Activated CD4-positive, alpha-beta T cell treated with anti-CD3 and anti-CD28 coated beads, Interleukin-2, Interleukin-6, amounts not matched to agents 100 ng/mL and 50 ng/mL, durations not matched to agents 16 hours and 8 hours (primary cell): ENCODE data around the gene CDH13.

Source experiments
- DNase-seq: peaks from one replicate; pipeline ENCODE4 v3.0.0-alpha.2; 2020

Gene CDH13

DNA sequence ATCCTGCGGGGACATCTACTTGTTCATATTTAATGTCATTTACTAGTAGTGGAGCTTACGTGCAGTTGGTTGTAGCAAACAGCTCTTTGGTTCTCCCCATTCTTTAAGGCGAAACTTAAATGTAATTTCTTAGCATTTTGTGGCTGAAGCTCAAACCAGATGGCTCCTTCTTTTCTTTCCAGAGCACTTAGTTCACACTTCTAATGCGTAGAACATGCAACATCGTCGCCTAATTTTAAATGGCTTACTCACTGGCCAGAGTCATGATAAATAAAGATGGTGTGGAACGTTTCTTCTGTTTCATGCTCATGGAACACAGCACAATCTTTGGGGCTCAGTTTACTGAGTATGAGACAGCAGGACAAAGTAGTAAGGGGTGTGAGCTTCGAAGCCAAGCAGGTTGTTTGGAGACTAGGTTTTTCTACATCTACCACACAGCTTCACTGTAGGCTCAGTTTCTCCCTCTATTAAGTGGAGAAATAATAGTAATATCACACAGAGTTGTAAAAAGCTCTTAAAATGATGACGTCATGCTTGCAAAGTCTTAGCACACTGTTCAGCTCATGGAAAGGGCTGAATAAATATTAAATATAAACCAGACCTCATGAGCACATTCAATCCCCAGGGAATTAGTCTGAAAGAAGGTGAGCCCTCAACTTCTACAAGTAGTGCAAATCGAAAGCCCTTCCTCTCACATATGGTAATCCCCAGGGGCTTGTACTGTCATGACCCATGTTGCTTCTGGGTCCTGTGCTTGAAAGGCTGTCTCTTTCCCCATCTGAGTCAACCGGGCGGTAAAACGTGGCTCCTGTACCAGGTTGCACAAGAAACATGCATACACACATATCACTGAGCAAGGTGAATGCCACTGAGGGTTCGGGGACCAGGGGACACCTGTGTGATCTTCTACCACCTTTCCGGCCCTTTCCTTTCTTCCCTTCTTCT lies 384.3 kb downstream of the CDH13 start:
- no peak for DNase-seq

DNA sequence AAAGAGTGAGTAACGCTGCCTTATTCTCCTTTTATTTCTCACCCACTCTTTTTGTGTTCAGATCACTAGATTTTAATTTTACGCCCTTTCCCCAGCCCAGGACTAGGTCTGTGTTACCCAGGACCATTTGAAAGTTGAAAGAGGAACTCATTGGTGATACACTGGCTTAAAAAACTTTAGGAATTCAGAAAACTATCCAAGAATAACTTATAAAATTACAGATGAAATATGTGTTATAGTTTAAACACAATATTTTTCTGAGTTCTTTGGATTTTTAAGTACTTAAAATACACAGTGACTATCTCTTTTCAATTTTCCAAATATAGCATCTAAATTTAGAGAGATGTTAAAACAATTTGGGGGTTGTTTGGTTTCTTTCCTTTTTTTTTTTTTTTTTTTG lies 385.2 kb downstream of the CDH13 start:
- DNase-seq: no peak

DNA sequence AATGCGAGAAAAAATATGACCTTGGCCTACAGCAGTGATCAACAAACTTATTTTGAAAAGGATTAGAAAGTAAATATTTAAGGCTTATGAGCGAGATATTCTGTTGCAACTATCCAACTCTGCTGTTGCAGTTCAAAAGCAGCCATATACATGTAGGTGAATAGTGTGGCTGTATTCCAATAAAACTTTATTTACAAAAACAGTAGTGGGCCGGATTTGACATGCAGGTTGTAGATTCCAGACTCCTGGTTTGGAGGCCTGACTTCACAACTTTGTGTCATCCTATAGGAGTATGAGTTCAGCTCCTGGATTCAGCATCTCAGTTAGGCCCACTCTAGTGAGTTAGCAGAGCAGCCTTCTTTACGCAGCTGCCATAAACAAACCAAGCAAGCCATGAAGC lies 386.3 kb downstream of the CDH13 start:
- no peak for DNase-seq

DNA sequence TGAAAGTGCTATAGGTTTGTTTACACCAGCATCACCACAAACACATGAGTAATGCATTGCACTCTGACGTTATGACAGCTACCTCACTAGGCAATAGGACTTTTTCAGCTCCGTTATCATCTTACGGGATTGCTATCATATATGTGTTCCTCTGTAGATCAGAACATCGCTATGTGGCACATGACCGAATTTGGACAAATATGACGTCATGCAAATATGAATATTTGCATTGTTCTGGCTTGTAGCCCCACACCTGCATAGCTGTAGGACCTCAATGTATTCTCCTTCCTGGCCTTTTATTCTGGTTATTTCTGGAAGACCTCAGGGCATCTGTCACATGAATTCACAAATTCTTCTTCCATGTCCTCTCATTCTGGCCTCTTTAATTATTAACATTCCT lies 393.2 kb downstream of the CDH13 start:
- no peak for DNase-seq

DNA sequence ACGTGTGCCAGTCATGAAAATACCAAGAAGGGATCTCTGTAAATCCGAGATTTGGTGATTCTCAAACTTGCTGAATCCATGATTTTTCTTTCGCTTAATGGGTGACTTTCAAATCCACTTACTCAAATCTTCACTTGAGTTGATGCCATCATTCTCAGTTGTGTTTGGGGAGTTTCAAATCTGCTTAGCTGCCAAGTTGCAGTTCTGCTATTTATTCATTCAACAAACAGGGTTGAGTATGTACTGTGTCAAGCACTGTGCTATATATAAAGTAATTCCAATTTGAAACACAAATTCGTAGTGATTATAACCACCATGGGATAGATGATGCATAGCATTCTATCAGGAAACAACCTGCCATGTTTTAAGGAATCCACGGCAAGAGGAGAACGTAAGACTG lies 394.3 kb downstream of the CDH13 start:
- no peak for DNase-seq

DNA sequence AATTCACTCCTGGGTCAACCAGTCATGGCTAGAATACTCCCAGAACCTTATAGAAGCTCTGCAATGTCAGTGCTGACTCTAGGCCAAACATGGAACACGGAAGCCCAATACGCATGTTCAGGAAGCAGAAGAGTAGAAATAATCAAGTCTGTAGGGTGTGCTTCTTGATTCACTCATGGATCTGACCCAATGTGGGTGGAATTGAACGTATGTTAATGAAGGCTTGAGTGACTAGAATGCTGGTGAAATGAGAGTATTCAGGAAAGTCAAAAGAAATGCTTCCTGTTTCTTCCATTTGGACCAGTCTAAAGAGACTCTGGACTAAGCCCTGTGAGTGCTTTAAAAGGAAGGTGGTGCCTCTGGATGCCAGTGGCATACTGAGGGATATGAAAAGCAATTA lies 395.0 kb downstream of the CDH13 start:
- no peak for DNase-seq

DNA sequence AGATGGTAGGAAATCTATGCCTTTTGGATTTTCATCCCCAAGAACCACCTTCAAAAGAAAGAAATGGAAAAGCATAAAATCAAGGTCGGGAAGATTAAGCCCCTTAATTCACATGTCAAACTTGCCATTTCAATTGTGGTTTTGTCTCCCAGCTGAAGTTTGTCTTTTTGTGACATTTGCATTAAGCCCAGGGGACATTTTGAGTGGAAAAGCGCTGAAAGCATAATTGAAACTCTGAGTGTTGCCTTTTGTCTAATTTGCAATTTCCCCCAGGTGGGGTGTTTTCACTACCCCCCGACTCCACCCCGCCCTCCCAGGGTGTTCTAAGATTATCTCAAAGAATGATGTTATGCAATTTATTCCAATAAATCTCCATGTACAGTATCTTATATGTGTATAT lies 396.2 kb downstream of the CDH13 start:
- no peak for DNase-seq

DNA sequence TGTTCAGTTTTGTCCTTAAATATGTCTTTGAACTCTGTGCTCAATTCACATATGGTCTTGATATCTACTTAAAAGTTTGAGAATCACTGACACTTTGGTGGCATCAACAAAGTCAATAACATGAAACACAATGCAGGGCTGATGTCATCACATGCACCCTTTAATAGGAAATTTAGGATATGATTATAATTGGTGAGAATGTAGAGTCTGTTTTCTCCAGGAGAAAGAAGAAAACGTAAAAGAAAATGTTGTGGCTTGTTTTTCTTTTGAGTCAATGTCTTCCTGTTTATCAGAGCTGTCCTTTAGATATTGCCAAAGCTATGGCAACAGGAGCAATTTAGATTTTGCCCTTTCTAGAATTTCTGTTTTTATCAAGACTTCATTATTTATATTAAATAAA lies 396.9 kb downstream of the CDH13 start:
- no peak for DNase-seq

DNA sequence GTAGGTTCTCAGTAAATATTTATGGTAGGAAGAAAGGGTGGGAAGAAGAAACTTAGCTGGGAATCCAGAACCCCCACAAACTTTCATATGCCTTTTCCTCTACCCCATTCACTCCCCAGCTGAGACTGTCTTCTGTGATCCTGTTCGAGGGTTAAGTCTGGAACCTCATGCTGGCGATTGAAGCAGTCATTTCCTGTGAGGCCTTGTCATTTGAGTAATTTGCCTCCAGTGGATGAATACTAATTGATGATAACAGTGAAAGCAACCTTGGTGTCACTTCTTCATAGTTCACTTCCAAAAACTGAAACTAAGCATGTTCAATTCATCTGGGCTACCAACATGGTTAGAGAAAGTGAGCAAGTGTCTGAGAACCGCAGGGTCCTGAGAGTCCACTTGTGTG lies 401.2 kb downstream of the CDH13 start:
- DNase-seq: no peak

DNA sequence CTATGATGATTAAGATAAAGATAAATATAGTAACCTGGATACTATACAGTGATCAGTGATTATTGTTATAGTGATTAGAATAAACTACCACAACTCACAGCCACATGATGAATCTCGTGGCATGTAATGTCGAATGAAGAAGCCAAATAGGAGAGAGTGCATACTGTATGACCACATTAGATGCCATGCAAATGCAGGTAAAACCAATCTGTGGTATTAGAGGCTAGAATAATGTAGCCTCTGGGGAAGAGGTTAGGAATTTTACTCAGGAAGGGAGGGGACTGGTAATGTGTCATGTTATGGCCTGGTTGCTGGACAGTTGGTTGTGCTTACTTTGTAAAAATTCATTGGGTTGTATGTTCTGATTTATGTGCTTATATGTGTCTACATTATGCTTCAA lies 402.7 kb downstream of the CDH13 start:
- no peak for DNase-seq

DNA sequence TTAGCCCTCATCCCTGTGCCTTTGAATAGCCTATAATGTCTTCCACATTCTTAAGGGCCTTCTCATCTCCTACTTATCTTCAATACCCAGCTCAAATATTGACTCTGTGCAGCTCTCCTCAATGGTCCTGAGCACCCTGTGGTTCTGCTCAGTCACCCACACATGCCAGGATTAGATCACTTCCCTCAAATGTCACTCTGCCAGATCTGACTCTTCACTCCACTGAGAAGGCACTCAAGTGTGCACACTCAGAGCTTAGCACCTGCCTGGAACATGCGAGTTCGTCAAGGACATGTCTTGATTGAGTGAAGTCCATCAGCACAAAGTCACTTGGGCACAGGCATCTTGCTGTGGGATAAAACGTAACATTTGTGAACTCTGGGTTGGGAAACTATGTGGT lies 404.8 kb downstream of the CDH13 start:
- DNase-seq: no peak

DNA sequence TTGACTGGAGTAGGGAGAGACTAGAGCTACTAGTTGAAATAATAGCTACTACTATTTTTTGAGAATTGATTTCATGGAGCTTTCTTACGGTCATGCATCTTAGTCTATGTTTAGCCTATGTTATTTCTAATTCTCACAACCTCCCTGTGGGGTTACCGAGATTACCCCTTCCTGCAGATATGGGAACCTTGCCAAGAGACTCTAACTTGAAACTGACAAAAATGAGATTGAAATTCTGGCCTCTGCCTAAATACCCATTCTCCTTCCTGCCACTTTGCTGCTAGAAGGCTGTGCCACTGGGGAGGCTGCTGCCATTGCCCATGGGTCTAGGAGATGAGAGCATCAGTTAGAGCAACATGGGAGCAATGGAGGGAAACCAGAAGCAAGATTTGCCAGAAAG lies 410.3 kb downstream of the CDH13 start:
- DNase-seq: no peak

DNA sequence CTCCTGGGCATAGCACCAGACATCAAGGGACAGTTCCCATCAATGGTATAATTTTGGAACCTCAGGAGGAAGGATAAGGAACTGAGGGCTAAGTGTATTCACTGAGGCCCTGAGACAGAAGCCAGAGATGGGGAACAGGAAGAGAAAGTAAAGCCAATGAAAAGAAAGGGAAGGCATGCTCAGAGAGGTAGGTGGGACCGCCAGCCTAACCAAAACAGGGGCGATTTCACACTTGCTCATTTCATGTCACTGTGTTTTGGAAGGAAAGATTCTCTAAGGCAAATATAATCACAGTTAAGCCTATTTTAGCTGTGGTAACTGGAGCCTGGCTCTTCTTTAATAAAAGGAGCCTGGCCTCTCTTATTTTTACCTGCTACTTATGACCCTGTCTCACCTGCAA lies 411.1 kb downstream of the CDH13 start:
- no peak for DNase-seq

DNA sequence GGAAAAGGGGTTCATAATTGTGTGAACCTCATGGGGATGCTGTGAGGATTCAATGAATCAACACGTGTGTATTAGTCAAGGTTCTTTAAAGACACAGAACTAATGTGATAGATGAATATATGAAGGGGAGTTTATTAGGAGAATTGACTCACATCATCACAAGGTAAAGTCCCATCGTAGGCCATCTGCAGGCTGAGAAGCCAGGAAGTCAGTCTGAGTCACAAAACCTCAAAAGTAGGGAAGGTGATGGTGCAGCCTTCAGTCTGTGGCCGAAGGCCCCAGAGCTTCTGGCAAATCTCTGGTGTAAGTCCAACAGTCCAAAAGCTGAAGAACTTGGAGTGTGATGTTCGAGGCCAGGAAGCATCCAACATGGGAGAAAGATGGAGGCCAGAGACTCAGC lies 413.4 kb downstream of the CDH13 start:
- peak; percentile 21 for DNase-seq

DNA sequence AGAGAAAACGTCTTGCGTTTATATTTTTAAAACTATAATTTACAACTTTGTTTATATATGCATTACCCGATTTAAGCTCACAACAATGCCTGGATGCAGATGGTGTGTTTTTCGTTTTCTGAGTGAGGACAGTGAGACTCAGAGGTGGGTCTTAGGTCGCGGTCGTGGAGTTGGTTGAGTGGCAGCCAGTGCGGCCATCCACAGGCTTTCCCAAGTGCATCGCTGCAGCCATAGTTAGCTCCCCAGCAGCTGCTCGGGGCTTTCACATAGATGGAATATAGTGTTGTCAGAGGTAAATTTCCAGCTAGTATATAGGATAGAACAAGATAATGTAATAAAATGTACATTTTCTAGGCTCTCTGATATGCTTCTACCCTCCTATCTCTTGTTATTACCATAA lies 417.8 kb downstream of the CDH13 start:
- DNase-seq: no peak

DNA sequence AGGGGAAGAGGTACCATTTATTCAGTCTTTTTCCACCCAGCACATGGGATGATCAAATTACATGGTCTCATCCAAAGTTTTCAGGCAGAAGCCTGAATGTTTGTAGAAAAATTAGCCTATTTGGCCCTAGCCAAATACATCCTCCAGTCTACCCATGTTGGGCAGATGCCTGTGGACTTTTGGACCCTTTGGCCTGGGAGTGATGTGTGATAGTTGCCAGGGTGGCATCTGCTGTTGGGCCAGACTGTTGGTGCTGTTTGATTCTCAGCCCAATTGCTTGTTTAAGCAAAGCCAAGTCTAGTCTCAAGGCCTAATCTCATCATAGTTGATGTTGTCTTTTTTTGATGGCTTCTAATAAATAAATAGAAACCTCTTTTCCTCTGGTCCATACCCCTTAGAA lies 419.0 kb downstream of the CDH13 start:
- no peak for DNase-seq

DNA sequence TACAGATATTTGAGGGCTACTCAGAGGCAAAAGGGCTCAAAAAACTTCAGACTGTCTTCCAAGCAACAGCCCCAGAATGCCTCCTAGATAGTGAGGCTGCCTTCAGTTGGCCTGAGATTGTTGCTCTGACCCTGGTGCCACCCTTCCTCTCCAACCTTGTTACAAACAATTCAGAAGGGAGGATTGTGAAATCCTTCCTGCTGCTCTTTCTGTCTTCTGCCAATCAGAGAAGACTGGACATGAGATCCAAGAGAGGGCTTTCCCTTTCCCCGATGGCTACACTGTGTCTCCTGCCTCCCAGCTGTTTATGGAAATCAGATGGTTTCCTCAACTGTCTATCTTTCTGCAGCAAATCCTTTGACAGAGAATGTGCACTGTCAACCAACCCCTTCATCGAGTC lies 419.9 kb downstream of the CDH13 start:
- no peak for DNase-seq

DNA sequence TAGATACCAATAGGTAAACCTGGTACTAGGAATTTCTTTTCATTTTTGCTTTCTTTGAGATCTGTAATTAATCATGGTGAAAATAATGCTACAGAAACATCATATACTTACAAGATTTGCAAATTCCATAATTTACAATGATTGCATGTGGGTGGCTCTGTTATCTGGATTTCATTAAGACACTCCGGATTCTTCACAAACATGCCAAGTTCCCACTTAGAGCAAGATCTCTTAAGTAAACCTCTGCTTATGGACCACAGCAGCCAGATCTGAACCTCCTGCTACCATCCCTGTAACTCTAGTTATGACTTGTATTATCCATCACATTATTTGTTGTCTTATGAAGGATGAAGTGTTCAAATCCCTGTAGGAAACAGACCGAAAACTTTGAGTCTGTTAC lies 424.7 kb downstream of the CDH13 start:
- no peak for DNase-seq

DNA sequence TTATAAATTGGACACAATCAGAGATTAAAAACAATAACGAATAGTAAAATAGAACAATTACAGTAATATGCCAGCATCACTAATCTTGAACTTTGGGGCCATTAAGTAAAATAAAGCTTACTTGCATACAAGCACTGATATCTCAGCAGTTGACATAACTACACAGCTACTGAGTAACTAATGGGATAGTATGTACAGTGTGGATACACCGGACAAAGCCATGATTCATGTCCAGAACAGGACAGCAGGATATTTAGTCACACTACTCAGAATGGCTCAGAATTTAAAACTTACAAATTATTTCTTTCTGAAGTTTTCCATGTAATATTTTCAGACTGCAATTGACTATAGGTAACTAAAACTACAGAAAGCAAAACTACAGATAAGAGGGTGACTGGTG lies 427.5 kb downstream of the CDH13 start:
- DNase-seq: no peak

DNA sequence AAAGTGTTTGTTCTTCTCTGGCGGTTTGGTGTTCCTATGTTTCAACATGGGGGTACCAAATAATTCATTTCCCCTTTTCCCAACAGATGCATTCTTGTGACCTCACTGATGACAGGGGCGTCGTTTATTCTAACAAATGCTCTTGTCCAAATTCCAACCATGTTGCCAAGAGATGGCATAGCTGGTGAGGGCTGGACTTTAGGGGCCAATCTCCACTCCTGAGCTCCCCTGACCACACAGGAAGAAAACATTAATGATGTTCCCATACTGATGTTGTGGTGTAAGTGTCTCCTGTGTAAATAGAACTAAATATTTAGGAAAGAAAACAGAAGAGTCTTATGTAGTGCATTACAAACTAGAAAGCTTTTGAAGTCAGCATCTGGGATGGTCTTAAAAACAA lies 431.6 kb downstream of the CDH13 start:
- DNase-seq: no peak

DNA sequence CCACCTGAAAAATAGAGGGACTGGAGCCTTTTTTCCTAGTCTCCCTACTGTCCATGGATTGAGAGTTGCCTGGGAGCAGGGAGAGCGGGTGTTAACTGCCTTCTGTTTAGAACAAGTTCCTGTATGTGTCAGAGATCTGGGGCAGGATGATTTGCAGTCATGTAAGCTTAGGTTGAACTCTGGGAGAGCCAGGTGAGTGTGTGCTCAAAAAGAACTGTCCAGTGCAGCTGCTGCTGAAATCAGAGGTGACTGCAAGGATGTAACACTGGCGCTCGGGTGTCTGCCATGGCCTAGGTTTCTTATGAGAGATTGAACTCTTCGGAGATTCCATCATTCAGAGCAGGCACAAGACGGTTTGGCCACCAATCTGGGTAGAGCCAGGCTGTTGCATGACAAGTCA lies 432.5 kb downstream of the CDH13 start:
- no peak for DNase-seq

DNA sequence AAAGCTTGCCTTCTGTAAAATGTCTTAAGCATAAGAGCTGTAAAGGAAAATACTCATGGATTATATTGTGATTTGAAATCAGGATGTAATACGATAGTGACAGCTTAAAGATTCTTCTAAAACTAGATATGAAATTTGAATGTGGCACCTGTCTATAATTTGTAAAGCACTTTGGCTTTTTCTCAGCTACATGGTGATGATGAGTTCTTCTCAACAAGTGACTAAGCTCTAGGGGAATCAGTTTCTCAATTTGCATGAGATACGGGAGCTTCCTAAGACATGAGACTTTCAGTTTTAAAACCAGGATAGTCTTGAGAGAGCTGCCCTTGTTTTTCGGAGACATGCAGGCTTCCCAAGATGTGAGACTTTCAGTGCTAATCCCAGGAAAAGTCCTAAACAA lies 439.2 kb downstream of the CDH13 start:
- DNase-seq: no peak

DNA sequence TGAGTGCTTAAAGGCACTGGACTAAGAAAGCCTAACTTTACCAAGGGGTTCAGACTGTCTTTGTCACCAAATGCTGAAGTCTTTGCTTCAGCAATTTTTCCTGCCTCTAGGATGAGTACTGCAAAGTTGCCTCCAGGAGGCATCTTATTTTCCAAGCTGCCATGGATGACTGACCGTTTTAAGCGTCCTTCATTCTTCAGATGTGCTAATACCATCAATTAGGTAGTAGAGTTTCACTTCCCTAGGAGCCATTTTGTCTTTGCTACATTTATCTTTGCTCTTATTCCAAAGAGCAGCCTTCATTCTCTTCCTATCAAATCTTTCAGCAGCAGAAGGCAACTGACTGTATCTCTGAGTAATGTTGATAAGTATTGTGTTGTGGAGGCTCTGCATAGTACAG lies 440.1 kb downstream of the CDH13 start:
- DNase-seq: no peak

DNA sequence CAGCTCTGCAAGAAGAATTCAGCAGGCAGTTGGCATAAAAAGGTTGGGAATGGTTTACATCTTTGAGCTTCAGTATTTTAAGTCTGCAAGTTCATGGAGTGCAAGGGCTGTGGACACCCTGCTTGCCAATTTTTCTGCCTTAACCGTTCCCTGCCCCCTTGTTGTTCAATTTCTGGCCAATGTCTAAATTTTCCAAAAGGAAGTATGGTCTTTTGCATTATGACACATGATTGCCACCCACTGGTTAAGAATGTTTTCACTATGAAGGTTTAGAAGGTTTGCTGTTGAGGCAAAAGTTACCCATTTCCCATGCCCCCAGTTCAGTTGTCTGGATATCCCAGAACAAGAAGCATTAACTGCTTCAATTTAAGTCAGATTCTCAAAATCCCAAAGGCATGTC lies 441.9 kb downstream of the CDH13 start:
- no peak for DNase-seq
